Testis (tissue), 2 donors: ENCODE results near the gene SKAP1.

ENCODE experiments used
- POLR2A ChIP-seq: fragments of 450-650 bp; IDR thresholded peaks from one replicate; pipeline ENCODE4 v1.6.1; 2017; ENCODE audit warnings: antibody characterized with exemption, mild to moderate bottlenecking, moderate library complexity
- TF ChIP-seq, protein P1 (sequence below), 3 experiments: fragments of 450-650 bp in 2 of 3; fragments of 200-600 bp in 1 of 3; sonication (generic) in 1 of 3; IDR thresholded peaks; one replicate each; pipeline ENCODE4 v1.5.1; 2016 to 2019; ENCODE audit warnings: antibody characterized with exemption in 3 of 3, mild to moderate bottlenecking in 2 of 3, moderate library complexity in 1 of 3

GRCh38 chr17:48385319-48385718 is 44.7 kb downstream of the SKAP1 start:
- TF ChIP-seq, protein P1, sequence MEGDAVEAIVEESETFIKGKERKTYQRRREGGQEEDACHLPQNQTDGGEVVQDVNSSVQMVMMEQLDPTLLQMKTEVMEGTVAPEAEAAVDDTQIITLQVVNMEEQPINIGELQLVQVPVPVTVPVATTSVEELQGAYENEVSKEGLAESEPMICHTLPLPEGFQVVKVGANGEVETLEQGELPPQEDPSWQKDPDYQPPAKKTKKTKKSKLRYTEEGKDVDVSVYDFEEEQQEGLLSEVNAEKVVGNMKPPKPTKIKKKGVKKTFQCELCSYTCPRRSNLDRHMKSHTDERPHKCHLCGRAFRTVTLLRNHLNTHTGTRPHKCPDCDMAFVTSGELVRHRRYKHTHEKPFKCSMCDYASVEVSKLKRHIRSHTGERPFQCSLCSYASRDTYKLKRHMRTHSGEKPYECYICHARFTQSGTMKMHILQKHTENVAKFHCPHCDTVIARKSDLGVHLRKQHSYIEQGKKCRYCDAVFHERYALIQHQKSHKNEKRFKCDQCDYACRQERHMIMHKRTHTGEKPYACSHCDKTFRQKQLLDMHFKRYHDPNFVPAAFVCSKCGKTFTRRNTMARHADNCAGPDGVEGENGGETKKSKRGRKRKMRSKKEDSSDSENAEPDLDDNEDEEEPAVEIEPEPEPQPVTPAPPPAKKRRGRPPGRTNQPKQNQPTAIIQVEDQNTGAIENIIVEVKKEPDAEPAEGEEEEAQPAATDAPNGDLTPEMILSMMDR (IDR thresholded peaks at IDR 0.05) = no peak
- TF ChIP-seq POLR2A = no peak
